ENCODE results near the gene FBXL5. TPM values are rescaled to one million over a fixed set of nuclear protein-coding genes. Genes with fewer than 3 reads are reported as not detected.

FBXL5 gene
- total and polyA plus RNA-seq, 4 donors: 24.5 to 79.7 (median 34.5) TPM

DNA sequence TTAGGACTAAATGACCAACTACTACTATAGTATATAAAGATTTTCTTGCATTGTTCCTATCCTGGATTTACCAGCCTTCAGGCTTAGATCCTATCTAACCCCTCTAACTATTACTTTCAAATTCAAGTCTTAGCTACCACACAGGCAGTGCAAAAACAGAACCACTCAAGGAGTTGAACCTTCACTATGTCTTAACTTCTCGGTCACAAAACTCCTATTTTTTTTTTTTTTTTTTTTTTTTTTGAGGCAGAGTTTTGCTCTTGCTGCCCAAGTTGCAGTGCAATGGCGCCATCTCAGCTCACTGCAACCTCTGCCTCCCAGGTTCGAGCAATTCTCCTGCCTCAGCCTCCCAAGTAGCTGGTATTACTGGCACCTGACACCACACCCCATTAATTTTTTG lies 20.2 kb upstream of the FBXL5 start:
- H3K27ac ChIP-seq (ENCODE audit: low read depth in 1 of 2, low read length in 2 of 2): no peak overlapping the region
- no peak for DNase-seq (ENCODE audit: low spot score)
- no peaks in the 10 kb centered on the region for H3K36me3 ChIP-seq (ENCODE audit: control insufficient read depth in 4 of 4, insufficient read depth in 3 of 4, low read depth in 1 of 4, low read length in 3 of 4)
- H3K4me3 ChIP-seq (ENCODE audit: low read depth in 1 of 3, low read length in 3 of 3): no peak overlapping the region
- no peak overlapping the region for H3K9ac ChIP-seq (ENCODE audit: low read depth in 1 of 2, low read length in 2 of 2)
- no peaks in the 10 kb centered on the region for H3K9me3 ChIP-seq (ENCODE audit: control insufficient read depth in 4 of 4, low read length in 3 of 4)
- H3K27me3 ChIP-seq (ENCODE audit: control insufficient read depth in 4 of 4, insufficient read depth in 4 of 4, low read length in 3 of 4): no peaks in the 10 kb centered on the region
- 93% methylated on average over 3 of the region's 3 CpGs for WGBS
- TF ChIP-seq HNF4A (conservative IDR thresholded peaks at IDR 0.05): no peak
- no peak for TF ChIP-seq RXRA (IDR thresholded peaks at IDR 0.05)
- TF ChIP-seq, protein P1, sequence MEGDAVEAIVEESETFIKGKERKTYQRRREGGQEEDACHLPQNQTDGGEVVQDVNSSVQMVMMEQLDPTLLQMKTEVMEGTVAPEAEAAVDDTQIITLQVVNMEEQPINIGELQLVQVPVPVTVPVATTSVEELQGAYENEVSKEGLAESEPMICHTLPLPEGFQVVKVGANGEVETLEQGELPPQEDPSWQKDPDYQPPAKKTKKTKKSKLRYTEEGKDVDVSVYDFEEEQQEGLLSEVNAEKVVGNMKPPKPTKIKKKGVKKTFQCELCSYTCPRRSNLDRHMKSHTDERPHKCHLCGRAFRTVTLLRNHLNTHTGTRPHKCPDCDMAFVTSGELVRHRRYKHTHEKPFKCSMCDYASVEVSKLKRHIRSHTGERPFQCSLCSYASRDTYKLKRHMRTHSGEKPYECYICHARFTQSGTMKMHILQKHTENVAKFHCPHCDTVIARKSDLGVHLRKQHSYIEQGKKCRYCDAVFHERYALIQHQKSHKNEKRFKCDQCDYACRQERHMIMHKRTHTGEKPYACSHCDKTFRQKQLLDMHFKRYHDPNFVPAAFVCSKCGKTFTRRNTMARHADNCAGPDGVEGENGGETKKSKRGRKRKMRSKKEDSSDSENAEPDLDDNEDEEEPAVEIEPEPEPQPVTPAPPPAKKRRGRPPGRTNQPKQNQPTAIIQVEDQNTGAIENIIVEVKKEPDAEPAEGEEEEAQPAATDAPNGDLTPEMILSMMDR (IDR thresholded peaks at IDR 0.05; ENCODE audit: low read depth, low read length, missing input control): no peak
- no peak for TF ChIP-seq GABPA (IDR thresholded peaks at IDR 0.05 in 1 of 2, conservative IDR thresholded peaks at IDR 0.05 in 1 of 2)
- no peak for TF ChIP-seq MAX (IDR thresholded peaks at IDR 0.05)
- TF ChIP-seq JUND (IDR thresholded peaks at IDR 0.05): no peak
- no peak for TF ChIP-seq NR2F2 (IDR thresholded peaks at IDR 0.05)
- peaks cover 0 to 3% (median under 1%) of the 10 kb centered on the region in 4 donors for H3K4me1 ChIP-seq (ENCODE audit: control insufficient read depth in 4 of 4, insufficient read depth in 4 of 4, low read length in 3 of 4)

- 97% methylated on average over 4 of the region's 4 CpGs for WGBS
- H3K9ac ChIP-seq (ENCODE audit: low read depth in 1 of 2, low read length in 2 of 2): no peak overlapping the region
- DNase-seq (ENCODE audit: low spot score): no peak
- no peaks in the 10 kb centered on the region for H3K9me3 ChIP-seq (ENCODE audit: control insufficient read depth in 4 of 4, low read length in 3 of 4)
- H3K27ac ChIP-seq (ENCODE audit: low read depth in 1 of 2, low read length in 2 of 2): no peak overlapping the region
- H3K27me3 ChIP-seq (ENCODE audit: control insufficient read depth in 4 of 4, insufficient read depth in 4 of 4, low read length in 3 of 4): no peaks in the 10 kb centered on the region
- H3K36me3 ChIP-seq (ENCODE audit: control insufficient read depth in 4 of 4, insufficient read depth in 3 of 4, low read depth in 1 of 4, low read length in 3 of 4): no peaks in the 10 kb centered on the region
- peaks cover 0 to 3% (median under 1%) of the 10 kb centered on the region in 4 donors for H3K4me1 ChIP-seq (ENCODE audit: control insufficient read depth in 4 of 4, insufficient read depth in 4 of 4, low read length in 3 of 4)
- no peak overlapping the region for H3K4me3 ChIP-seq (ENCODE audit: low read depth in 1 of 3, low read length in 3 of 3)
- TF ChIP-seq EGR1 (IDR thresholded peaks at IDR 0.05; ENCODE audit: low read depth in 2 of 2) (no peak), FOXA2 (IDR thresholded peaks at IDR 0.05) (no peak), MAX (IDR thresholded peaks at IDR 0.05) (no peak), NR2F2 (IDR thresholded peaks at IDR 0.05) (no peak), TAF1 (conservative IDR thresholded peaks at IDR 0.05) (no peak), REST (IDR thresholded peaks at IDR 0.05) (no peak)
Measured at GRCh38 chr4:15674926-15675325, 19.8 kb upstream of the FBXL5 start.

GRCh38 chr4:15674046-15674445 lies 18.9 kb upstream of the FBXL5 start:
- H3K36me3 ChIP-seq (ENCODE audit: control insufficient read depth in 4 of 4, insufficient read depth in 3 of 4, low read depth in 1 of 4, low read length in 3 of 4): no peaks in the 10 kb centered on the region
- DNase-seq (ENCODE audit: low spot score): no peak
- no peaks in the 10 kb centered on the region for H3K9me3 ChIP-seq (ENCODE audit: control insufficient read depth in 4 of 4, low read length in 3 of 4)
- H3K4me3 ChIP-seq (ENCODE audit: low read depth in 1 of 3, low read length in 3 of 3): no peak overlapping the region
- no peak overlapping the region for H3K9ac ChIP-seq (ENCODE audit: low read depth in 1 of 2, low read length in 2 of 2)
- 95% methylated on average over 2 of the region's 2 CpGs for WGBS
- peaks cover 0 to 3% (median under 1%) of the 10 kb centered on the region in 4 donors for H3K4me1 ChIP-seq (ENCODE audit: control insufficient read depth in 4 of 4, insufficient read depth in 4 of 4, low read length in 3 of 4)
- no peak overlapping the region for H3K27ac ChIP-seq (ENCODE audit: low read depth in 1 of 2, low read length in 2 of 2)
- H3K27me3 ChIP-seq (ENCODE audit: control insufficient read depth in 4 of 4, insufficient read depth in 4 of 4, low read length in 3 of 4): no peaks in the 10 kb centered on the region
- TF ChIP-seq NR2F2 (IDR thresholded peaks at IDR 0.05) (no peak), EGR1 (IDR thresholded peaks at IDR 0.05; ENCODE audit: low read depth in 2 of 2) (no peak), JUND (IDR thresholded peaks at IDR 0.05) (no peak), HNF4A (conservative IDR thresholded peaks at IDR 0.05) (no peak), MAX (IDR thresholded peaks at IDR 0.05) (no peak), RXRA (IDR thresholded peaks at IDR 0.05) (no peak), RAD21 (IDR thresholded peaks at IDR 0.05) (no peak), GABPA (IDR thresholded peaks at IDR 0.05 in 1 of 2, conservative IDR thresholded peaks at IDR 0.05 in 1 of 2) (no peak), FOXA1 (IDR thresholded peaks at IDR 0.05) (no peak), ZBTB33 (IDR thresholded peaks at IDR 0.05) (no peak)
- TF ChIP-seq, protein P1 (IDR thresholded peaks at IDR 0.05; ENCODE audit: low read depth, low read length, missing input control): no peak

Data from liver (tissue), 9 donors.